Sigmoid colon (tissue), 4 donors: Measurements from ENCODE around the gene HPCAL1.

Experiments
- CTCF ChIP-seq, 4 experiments: fragments of 450-650 bp in 3 of 4; fragments of 200-600 bp in 1 of 4; IDR thresholded peaks; one replicate each; pipeline ENCODE4 v1.5.1; 2016 to 2019; ENCODE audit warnings: antibody characterized with exemption in 4 of 4, mild to moderate bottlenecking in 3 of 4, moderate library complexity in 2 of 4
- EP300 ChIP-seq, 4 donors: sonication (generic); formaldehyde crosslinking; IDR thresholded peaks; one replicate each; pipeline ENCODE4 v1.6.1; 2017; ENCODE audit warnings: antibody characterized with exemption in 4 of 4
- POLR2A ChIP-seq, 2 donors: fragments of 450-650 bp; IDR thresholded peaks; one replicate each; pipeline ENCODE4 v1.6.1; 2016; ENCODE audit warnings: antibody characterized with exemption in 2 of 2, mild to moderate bottlenecking in 2 of 2, moderate library complexity in 2 of 2
- POLR2AphosphoS5 ChIP-seq, 4 donors: sonication (generic); formaldehyde crosslinking; IDR thresholded peaks; one replicate each; pipeline ENCODE4 v1.6.1; 2017; ENCODE audit warnings: antibody characterized with exemption in 4 of 4

GRCh38 chr2:10256515-10257031 lies 46.1 kb upstream of the HPCAL1 start:
- TF ChIP-seq CTCF (IDR thresholded peaks at IDR 0.05), result no peak
- TF ChIP-seq POLR2A (IDR thresholded peaks at IDR 0.05), result no peak
- TF ChIP-seq POLR2AphosphoS5 (IDR thresholded peaks at IDR 0.05), result no peak
- no peak for TF ChIP-seq EP300 (IDR thresholded peaks at IDR 0.05)
